T-helper 17 cell (primary cell): Measurements from ENCODE around the gene TMEM25. TPM values are rescaled to one million over a fixed set of nuclear protein-coding genes. Genes with fewer than 3 reads are reported as not detected.
"Not testable (repeated sequence)": the region's sequence is repeated elsewhere in the genome, so short reads cannot be mapped to it uniquely, and the experiment has no call there.

ENCODE experiments used
- ATAC-seq: fragments of 150-1000 bp; cut with Tn5 transposase; 2 replicates; pipeline ENCODE4 v1.10.0; 2021; ENCODE audit warnings: mild to moderate bottlenecking, moderate library complexity
- DNase-seq, 3 donors: peaks; one replicate each; pipeline versions ENCODE4 v3.0.0 to v3.0.0-alpha.2; 2020 to 2021
- H3K9me3 ChIP-seq: one replicate; pipeline ENCODE4 v1.7.0; 2013; ENCODE audit warnings: low read length, mild to moderate bottlenecking; ENCODE audit not compliant: control insufficient read depth, poor library complexity, severe bottlenecking
- H3K27ac Mint-ChIP-seq: one replicate; pipeline ENCODE4 v1.8.0; 2022; ENCODE audit warnings: mild to moderate bottlenecking, moderate library complexity, mixed read lengths
- H3K27me3 Mint-ChIP-seq: one replicate; pipeline ENCODE4 v1.8.0; 2022; ENCODE audit warnings: mixed read lengths
- H3K36me3 Mint-ChIP-seq: one replicate; pipeline ENCODE4 v1.8.0; 2022; ENCODE audit warnings: low read depth, mixed read lengths
- H3K4me1 Mint-ChIP-seq: one replicate; pipeline ENCODE4 v1.8.0; 2022; ENCODE audit warnings: mild to moderate bottlenecking, mixed read lengths
- H3K4me3 Mint-ChIP-seq: one replicate; pipeline ENCODE4 v1.8.0; 2022; ENCODE audit warnings: mild to moderate bottlenecking, moderate library complexity, mixed read lengths
- total RNA-seq, 4 donors: library from RNA in 2 of 4; stranded (reverse) in 2 of 4; gene quantifications; one replicate each; pipeline ENCODE4 v1.2.3 and lab custom pipeline; 2022 to 2026

Gene TMEM25
- total RNA-seq, result 1 to 10 TPM; 9.2 to 10.0 TPM
- 10.1 to 11.0 reads per million in 2 donors for total RNA-seq (lab: John Stamatoyannopoulos, UW)

- no peaks in the 10 kb centered on the region for H3K9me3 ChIP-seq
- Mint-ChIP-seq H3K27ac (peak within 1 kb of the TSS; percentile 81), H3K4me3 (peak within 1 kb of the TSS; percentile 92), H3K4me1 (peaks cover 28% of the 10 kb centered on the region), H3K27me3 (no peaks in the 10 kb centered on the region), H3K36me3 (no peaks in the 10 kb centered on the region)
- DNase-seq (peak; percentile 58 to 61 (median 60)), ATAC-seq (peak; percentile 90)
These were observed at the start of gene TMEM25 for GRCh38 chr11:118530683-118531596. Gene TMEM25 (plus strand): TSS chr11:118531192. CDS start chr11:118531802, 610 bp downstream.

- not testable (repeated sequence) for H3K9me3 ChIP-seq, H3K4me1 Mint-ChIP-seq, H3K4me3 Mint-ChIP-seq, DNase-seq, H3K27me3 Mint-ChIP-seq, ATAC-seq
- peaks cover 14% of the 10 kb centered on the region for H3K36me3 Mint-ChIP-seq
- H3K27ac Mint-ChIP-seq, result peak overlapping the region; percentile 62
These were observed 49.8 kb upstream of the TMEM25 start for GRCh38 chr11:118481238-118481637.

- no peak for DNase-seq
- Mint-ChIP-seq H3K4me1 (peaks cover 4% of the 10 kb centered on the region), H3K27me3 (no peaks in the 10 kb centered on the region), H3K36me3 (peaks cover 6% of the 10 kb centered on the region), H3K4me3 (no peak overlapping the region), H3K27ac (peak overlapping the region; percentile 9)
- no peaks in the 10 kb centered on the region for H3K9me3 ChIP-seq
- ATAC-seq, result no peak
These were observed 46.6 kb upstream of the TMEM25 start for GRCh38 chr11:118484405-118484804.

GRCh38 chr11:118485273-118485672 lies 45.7 kb upstream of the TMEM25 start:
- H3K27ac Mint-ChIP-seq, result peak overlapping the region; percentile 51
- H3K4me1 Mint-ChIP-seq, result peaks cover 4% of the 10 kb centered on the region
- no peaks in the 10 kb centered on the region for H3K9me3 ChIP-seq
- no peaks in the 10 kb centered on the region for H3K27me3 Mint-ChIP-seq
- peaks cover 6% of the 10 kb centered on the region for H3K36me3 Mint-ChIP-seq
- DNase-seq (no peak), ATAC-seq (no peak)
- no peak overlapping the region for H3K4me3 Mint-ChIP-seq

- no peak overlapping the region for H3K4me3 Mint-ChIP-seq
- H3K4me1 Mint-ChIP-seq, result peaks cover 6% of the 10 kb centered on the region
- no peaks in the 10 kb centered on the region for H3K27me3 Mint-ChIP-seq
- ATAC-seq (peak; percentile 78), DNase-seq (peak; percentile 61 to 72 (median 67))
- H3K27ac Mint-ChIP-seq, result peak overlapping the region; percentile 88
- H3K9me3 ChIP-seq, result no peaks in the 10 kb centered on the region
- peaks cover 3% of the 10 kb centered on the region for H3K36me3 Mint-ChIP-seq
These were observed 42.4 kb upstream of the TMEM25 start for GRCh38 chr11:118488480-118489109.

GRCh38 chr11:118491041-118491440 lies 40.0 kb upstream of the TMEM25 start:
- no peak for ATAC-seq
- no peak overlapping the region for H3K4me3 Mint-ChIP-seq
- H3K36me3 Mint-ChIP-seq, result peaks cover 4% of the 10 kb centered on the region
- H3K27ac Mint-ChIP-seq, result no peak overlapping the region
- no peaks in the 10 kb centered on the region for H3K9me3 ChIP-seq
- H3K27me3 Mint-ChIP-seq, result no peaks in the 10 kb centered on the region
- peaks cover 6% of the 10 kb centered on the region for H3K4me1 Mint-ChIP-seq
- no peak for DNase-seq

GRCh38 chr11:118497831-118498230 lies 33.2 kb upstream of the TMEM25 start:
- H3K9me3 ChIP-seq, result no peaks in the 10 kb centered on the region
- Mint-ChIP-seq H3K27ac (no peak overlapping the region), H3K36me3 (peaks cover 6% of the 10 kb centered on the region), H3K4me1 (peaks cover 2% of the 10 kb centered on the region), H3K27me3 (no peaks in the 10 kb centered on the region), H3K4me3 (no peak overlapping the region)
- DNase-seq (no peak), ATAC-seq (no peak)

- H3K36me3 Mint-ChIP-seq, result peaks cover 20% of the 10 kb centered on the region
- H3K4me1 Mint-ChIP-seq, result peaks cover 16% of the 10 kb centered on the region
- no peaks in the 10 kb centered on the region for H3K9me3 ChIP-seq
- no peak overlapping the region for H3K27ac Mint-ChIP-seq
- no peak for DNase-seq
- no peak for ATAC-seq
- H3K4me3 Mint-ChIP-seq, result no peak overlapping the region
- H3K27me3 Mint-ChIP-seq, result no peaks in the 10 kb centered on the region
These were observed 27.8 kb upstream of the TMEM25 start for GRCh38 chr11:118503216-118503615.

GRCh38 chr11:118511601-118512000 lies 19.4 kb upstream of the TMEM25 start:
- ATAC-seq (no peak), DNase-seq (no peak)
- H3K27me3 Mint-ChIP-seq, result no peaks in the 10 kb centered on the region
- H3K36me3 Mint-ChIP-seq, result peaks cover 20% of the 10 kb centered on the region
- no peak overlapping the region for H3K27ac Mint-ChIP-seq
- H3K9me3 ChIP-seq, result no peaks in the 10 kb centered on the region
- H3K4me1 Mint-ChIP-seq, result peaks cover 18% of the 10 kb centered on the region
- H3K4me3 Mint-ChIP-seq, result no peak overlapping the region

- H3K4me1 Mint-ChIP-seq, result peaks cover 16% of the 10 kb centered on the region
- no peaks in the 10 kb centered on the region for H3K27me3 Mint-ChIP-seq
- peak overlapping the region; percentile 25 for H3K4me3 Mint-ChIP-seq
- peak overlapping the region; percentile 80 for H3K27ac Mint-ChIP-seq
- H3K36me3 Mint-ChIP-seq, result peaks cover 20% of the 10 kb centered on the region
- ATAC-seq, result peak; percentile 62
- H3K9me3 ChIP-seq, result no peaks in the 10 kb centered on the region
- no peak for DNase-seq
These were observed 16.9 kb upstream of the TMEM25 start for GRCh38 chr11:118514103-118514502.

GRCh38 chr11:118519549-118519948 lies 11.4 kb upstream of the TMEM25 start:
- Mint-ChIP-seq H3K27ac (no peak overlapping the region), H3K36me3 (peaks cover 9% of the 10 kb centered on the region), H3K27me3 (no peaks in the 10 kb centered on the region), H3K4me1 (peaks cover 15% of the 10 kb centered on the region), H3K4me3 (no peak overlapping the region)
- no peaks in the 10 kb centered on the region for H3K9me3 ChIP-seq
- no peak for DNase-seq
- no peak for ATAC-seq

GRCh38 chr11:118521892-118522311 lies 9.1 kb upstream of the TMEM25 start:
- Mint-ChIP-seq H3K36me3 (peaks cover 6% of the 10 kb centered on the region), H3K27ac (peak overlapping the region; percentile 4)

GRCh38 chr11:118522571-118523072 lies 8.4 kb upstream of the TMEM25 start:
- peaks cover 6% of the 10 kb centered on the region for H3K36me3 Mint-ChIP-seq
- ATAC-seq (no peak), DNase-seq (no peak)
- H3K4me1 Mint-ChIP-seq, result peaks cover 18% of the 10 kb centered on the region
- no peak overlapping the region for H3K27ac Mint-ChIP-seq
- H3K27me3 Mint-ChIP-seq, result no peaks in the 10 kb centered on the region
- no peak overlapping the region for H3K4me3 Mint-ChIP-seq
- H3K9me3 ChIP-seq, result no peaks in the 10 kb centered on the region

More at GRCh38 chr11:118521892-118522311, 9.1 kb upstream of the TMEM25 start:
- H3K9me3 ChIP-seq, result no peaks in the 10 kb centered on the region
- Mint-ChIP-seq H3K4me1 (peaks cover 14% of the 10 kb centered on the region), H3K27me3 (no peaks in the 10 kb centered on the region), H3K4me3 (no peak overlapping the region)
- DNase-seq, result no peak
- ATAC-seq, result no peak
